NOMO-1 (cell line): ENCODE results near the gene PLBD2.

Experiments
- DNase-seq, 2 experiments: peaks; one replicate each; lab custom pipeline; 2025; ENCODE audit not compliant: unreplicated experiment in 2 of 2; lab: John Stamatoyannopoulos, UW

The PLBD2 gene

GRCh38 chr12:113413488-113413939 is 55.1 kb downstream of the PLBD2 start:
- DNase-seq = no peak

- DNase-seq = no peak
These were observed 56.2 kb downstream of the PLBD2 start for GRCh38 chr12:113414519-113415038.

- peak; percentile 59 to 73 for DNase-seq
These were observed 57.8 kb downstream of the PLBD2 start for GRCh38 chr12:113416091-113416754.

- no peak for DNase-seq
These were observed 60.0 kb downstream of the PLBD2 start for GRCh38 chr12:113418213-113418879.

- no peak for DNase-seq
These were observed 62.7 kb downstream of the PLBD2 start for GRCh38 chr12:113420996-113421595.

- DNase-seq = peak; percentile 98 to 99
These were observed 63.9 kb downstream of the PLBD2 start, which contains the start of gene SDSL for GRCh38 chr12:113422030-113422885. Gene SDSL (plus strand): TSS chr12:113422380. CDS start chr12:113427983, 5,603 bp downstream.

- DNase-seq = no peak
These were observed 64.7 kb downstream of the PLBD2 start for GRCh38 chr12:113422886-113423669.

- DNase-seq = no peak
These were observed 66.1 kb downstream of the PLBD2 start for GRCh38 chr12:113424456-113424855.

GRCh38 chr12:113424915-113425823 is 66.8 kb downstream of the PLBD2 start:
- peak; percentile 39 to 53 for DNase-seq

GRCh38 chr12:113425960-113426453 is 67.6 kb downstream of the PLBD2 start:
- no peak for DNase-seq

GRCh38 chr12:113427882-113428281 is 69.5 kb downstream of the PLBD2 start:
- DNase-seq = no peak

- DNase-seq = no peak
These were observed 70.1 kb downstream of the PLBD2 start for GRCh38 chr12:113428482-113428881.

GRCh38 chr12:113432986-113433385 is 74.6 kb downstream of the PLBD2 start:
- DNase-seq = no peak

- DNase-seq = no peak
These were observed 77.0 kb downstream of the PLBD2 start for GRCh38 chr12:113435367-113435766.

GRCh38 chr12:113436586-113436985 is 78.2 kb downstream of the PLBD2 start:
- DNase-seq = no peak

- no peak for DNase-seq
These were observed 78.8 kb downstream of the PLBD2 start for GRCh38 chr12:113436993-113437728.

GRCh38 chr12:113437729-113438100 is 79.3 kb downstream of the PLBD2 start:
- DNase-seq = no peak
